ENCODE data around the gene NTNG1.

NTNG1 gene

GRCh38 chr1:107415241-107415640 lies 274.4 kb downstream of the NTNG1 start:
- no peak overlapping the region for H3K4me2 ChIP-seq (ENCODE audit: insufficient read depth, low read length)
- no peak overlapping the region for H3K4me3 ChIP-seq (ENCODE audit: low read depth in 1 of 2, low read length in 2 of 2)
- ATAC-seq (ENCODE audit: insufficient read depth, low read depth): no peak
- H3K4me1 ChIP-seq (ENCODE audit: insufficient read depth, low read length): no peaks in the 10 kb centered on the region
- no peaks in the 10 kb centered on the region for H3K9me3 ChIP-seq (ENCODE audit: insufficient read depth, low read length, severe bottlenecking)
- no peaks in the 10 kb centered on the region for H3K27me3 ChIP-seq (ENCODE audit: insufficient read depth, low read length, poor library complexity)
- no peak for DNase-seq
- no peaks in the 10 kb centered on the region for H3K79me2 ChIP-seq (ENCODE audit: insufficient read depth, low read length)
- no peak overlapping the region for H2AFZ ChIP-seq (ENCODE audit: low read depth, low read length)
- no peak overlapping the region for H3K27ac ChIP-seq (ENCODE audit: low read length)
- no peak for TF ChIP-seq CTCF (IDR thresholded peaks at IDR 0.05; ENCODE audit: borderline replicate concordance, extremely low read depth, low read length, poor library complexity, severe bottlenecking)
- TF ChIP-seq EZH2 (IDR thresholded peaks at IDR 0.05; ENCODE audit: borderline replicate concordance, low read depth, low read length, severe bottlenecking): no peak
- H3K9ac ChIP-seq (ENCODE audit: low read depth, low read length): no peak overlapping the region
- no peaks in the 10 kb centered on the region for H3K36me3 ChIP-seq (ENCODE audit: insufficient read depth, low read length)
- H4K20me1 ChIP-seq (ENCODE audit: insufficient read depth, low read length): no peaks in the 10 kb centered on the region

- H3K4me1 ChIP-seq (ENCODE audit: insufficient read depth, low read length): no peaks in the 10 kb centered on the region
- H3K79me2 ChIP-seq (ENCODE audit: insufficient read depth, low read length): no peaks in the 10 kb centered on the region
- H3K36me3 ChIP-seq (ENCODE audit: insufficient read depth, low read length): no peaks in the 10 kb centered on the region
- no peak overlapping the region for H3K4me3 ChIP-seq (ENCODE audit: low read depth in 1 of 2, low read length in 2 of 2)
- DNase-seq (no peak), ATAC-seq (ENCODE audit: insufficient read depth, low read depth) (no peak)
- no peak overlapping the region for H3K4me2 ChIP-seq (ENCODE audit: insufficient read depth, low read length)
- TF ChIP-seq EZH2 (IDR thresholded peaks at IDR 0.05; ENCODE audit: borderline replicate concordance, low read depth, low read length, severe bottlenecking): no peak
- no peak for TF ChIP-seq CTCF (IDR thresholded peaks at IDR 0.05; ENCODE audit: borderline replicate concordance, extremely low read depth, low read length, poor library complexity, severe bottlenecking)
- no peak overlapping the region for H2AFZ ChIP-seq (ENCODE audit: low read depth, low read length)
- H3K9me3 ChIP-seq (ENCODE audit: insufficient read depth, low read length, severe bottlenecking): no peaks in the 10 kb centered on the region
- H3K27me3 ChIP-seq (ENCODE audit: insufficient read depth, low read length, poor library complexity): no peaks in the 10 kb centered on the region
- no peak overlapping the region for H3K9ac ChIP-seq (ENCODE audit: low read depth, low read length)
- no peaks in the 10 kb centered on the region for H4K20me1 ChIP-seq (ENCODE audit: insufficient read depth, low read length)
- H3K27ac ChIP-seq (ENCODE audit: low read length): no peak overlapping the region
Observed at GRCh38 chr1:107419003-107419402, 278.2 kb downstream of the NTNG1 start.

GRCh38 chr1:107422901-107423300 lies 282.1 kb downstream of the NTNG1 start:
- TF ChIP-seq CTCF (IDR thresholded peaks at IDR 0.05; ENCODE audit: borderline replicate concordance, extremely low read depth, low read length, poor library complexity, severe bottlenecking) (no peak), EZH2 (IDR thresholded peaks at IDR 0.05; ENCODE audit: borderline replicate concordance, low read depth, low read length, severe bottlenecking) (no peak)
- Histone ChIP-seq H3K79me2 (ENCODE audit: insufficient read depth, low read length) (no peaks in the 10 kb centered on the region), H3K9ac (ENCODE audit: low read depth, low read length) (no peak overlapping the region), H3K27me3 (ENCODE audit: insufficient read depth, low read length, poor library complexity) (no peaks in the 10 kb centered on the region), H3K4me1 (ENCODE audit: insufficient read depth, low read length) (no peaks in the 10 kb centered on the region), H3K4me3 (ENCODE audit: low read depth in 1 of 2, low read length in 2 of 2) (no peak overlapping the region), H2AFZ (ENCODE audit: low read depth, low read length) (no peak overlapping the region), H4K20me1 (ENCODE audit: insufficient read depth, low read length) (no peaks in the 10 kb centered on the region), H3K9me3 (ENCODE audit: insufficient read depth, low read length, severe bottlenecking) (no peaks in the 10 kb centered on the region), H3K36me3 (ENCODE audit: insufficient read depth, low read length) (no peaks in the 10 kb centered on the region), H3K27ac (ENCODE audit: low read length) (no peak overlapping the region), H3K4me2 (ENCODE audit: insufficient read depth, low read length) (no peak overlapping the region)
- ATAC-seq (ENCODE audit: insufficient read depth, low read depth) (no peak), DNase-seq (no peak)

All from DND-41 (cell line).